GM18520 (cell line): ENCODE measurements around the gene GPR18.

Source experiments
- ATAC-seq: cut with Tn5 transposase; IDR thresholded peaks from one replicate; pipeline ENCODE4 v1.9.1; 2021; ENCODE audit not compliant: unreplicated experiment

The GPR18 gene

GRCh38 chr13:99258210-99258860, at the start of gene GPR18:
TSS of gene GPR18 (minus strand) at chr13:99258379. CDS start at chr13:99255872, 2,507 bp downstream.
- peak; percentile 96 for ATAC-seq

GRCh38 chr13:99307648-99308339, 49.6 kb upstream of the GPR18 start:
- ATAC-seq, result no peak

GRCh38 chr13:99307247-99307646, 49.1 kb upstream of the GPR18 start, which contains the start of gene GPR183:
TSS of gene GPR183 (minus strand) at chr13:99307399. CDS start at chr13:99296145, 11,254 bp downstream.
- ATAC-seq, result no peak

GRCh38 chr13:99305566-99305965, 47.4 kb upstream of the GPR18 start:
- ATAC-seq, result no peak

GRCh38 chr13:99305158-99305557, 47.0 kb upstream of the GPR18 start:
- no peak for ATAC-seq

- ATAC-seq, result no peak
Measured at GRCh38 chr13:99304541-99304940, 46.4 kb upstream of the GPR18 start.

GRCh38 chr13:99303863-99304521, 45.8 kb upstream of the GPR18 start:
- no peak for ATAC-seq

- no peak for ATAC-seq
Measured at GRCh38 chr13:99302637-99303505, 44.7 kb upstream of the GPR18 start.

GRCh38 chr13:99301913-99302636, 43.9 kb upstream of the GPR18 start:
- ATAC-seq, result no peak

- no peak for ATAC-seq
Measured at GRCh38 chr13:99301056-99301838, 43.1 kb upstream of the GPR18 start.

GRCh38 chr13:99299920-99300341, 41.8 kb upstream of the GPR18 start:
- ATAC-seq, result no peak

- no peak for ATAC-seq
Measured at GRCh38 chr13:99299256-99299919, 41.2 kb upstream of the GPR18 start.

- no peak for ATAC-seq
Measured at GRCh38 chr13:99298056-99298455, 39.9 kb upstream of the GPR18 start.

- no peak for ATAC-seq
Measured at GRCh38 chr13:99297331-99297730, 39.2 kb upstream of the GPR18 start.

- ATAC-seq, result no peak
Measured at GRCh38 chr13:99296398-99296797, 38.2 kb upstream of the GPR18 start.

- no peak for ATAC-seq
Measured at GRCh38 chr13:99295488-99296252, 37.5 kb upstream of the GPR18 start.

- no peak for ATAC-seq
Measured at GRCh38 chr13:99294958-99295357, 36.8 kb upstream of the GPR18 start.

- ATAC-seq, result no peak
Measured at GRCh38 chr13:99294198-99294597, 36.0 kb upstream of the GPR18 start.
